22Rv1 (cell line): ENCODE data around the gene MLLT1.

Experiments used
- ZFX ChIP-seq: fragments of 450-650 bp; IDR thresholded peaks from 2 replicates; pipeline ENCODE4 v1.6.1; 2017; ENCODE audit warnings: antibody characterized with exemption, borderline replicate concordance
- TF ChIP-seq, protein P1 (sequence below): fragments of 450-650 bp; IDR thresholded peaks from 2 replicates; pipeline ENCODE4 v1.5.1; 2017; ENCODE audit warnings: mild to moderate bottlenecking

DNA sequence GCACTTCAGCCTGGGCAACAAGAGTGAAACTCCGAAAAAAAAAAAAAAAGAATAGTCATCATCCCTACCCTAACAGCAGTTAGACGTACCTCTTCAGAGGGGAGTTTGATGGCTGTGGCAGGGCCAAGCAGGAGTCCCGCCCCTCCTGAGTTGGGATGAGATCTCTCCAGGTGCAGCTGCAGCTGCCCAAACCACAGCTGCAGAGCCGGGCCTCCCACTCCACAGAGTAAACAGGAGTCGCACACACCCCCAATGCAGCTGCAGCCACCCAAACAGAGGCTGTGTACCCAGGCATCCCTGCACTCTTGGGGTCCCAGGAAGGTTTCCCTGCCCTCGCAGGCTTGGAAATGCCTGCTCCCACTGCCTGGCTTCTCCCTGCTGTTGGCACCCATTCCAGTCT is 17.4 kb upstream of the MLLT1 start:
- TF ChIP-seq, protein P1, sequence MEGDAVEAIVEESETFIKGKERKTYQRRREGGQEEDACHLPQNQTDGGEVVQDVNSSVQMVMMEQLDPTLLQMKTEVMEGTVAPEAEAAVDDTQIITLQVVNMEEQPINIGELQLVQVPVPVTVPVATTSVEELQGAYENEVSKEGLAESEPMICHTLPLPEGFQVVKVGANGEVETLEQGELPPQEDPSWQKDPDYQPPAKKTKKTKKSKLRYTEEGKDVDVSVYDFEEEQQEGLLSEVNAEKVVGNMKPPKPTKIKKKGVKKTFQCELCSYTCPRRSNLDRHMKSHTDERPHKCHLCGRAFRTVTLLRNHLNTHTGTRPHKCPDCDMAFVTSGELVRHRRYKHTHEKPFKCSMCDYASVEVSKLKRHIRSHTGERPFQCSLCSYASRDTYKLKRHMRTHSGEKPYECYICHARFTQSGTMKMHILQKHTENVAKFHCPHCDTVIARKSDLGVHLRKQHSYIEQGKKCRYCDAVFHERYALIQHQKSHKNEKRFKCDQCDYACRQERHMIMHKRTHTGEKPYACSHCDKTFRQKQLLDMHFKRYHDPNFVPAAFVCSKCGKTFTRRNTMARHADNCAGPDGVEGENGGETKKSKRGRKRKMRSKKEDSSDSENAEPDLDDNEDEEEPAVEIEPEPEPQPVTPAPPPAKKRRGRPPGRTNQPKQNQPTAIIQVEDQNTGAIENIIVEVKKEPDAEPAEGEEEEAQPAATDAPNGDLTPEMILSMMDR = no peak
- no peak for TF ChIP-seq ZFX
